GM23248 (cell line): Measurements from ENCODE around the gene ADGRG2. TPM values are rescaled to one million over a fixed set of nuclear protein-coding genes. Genes with fewer than 3 reads are reported as not detected.

Experiments
- DNase-seq: peaks from one replicate; pipeline ENCODE4 v3.0.0-alpha.2; 2015
- H2AFZ ChIP-seq: fragments of 200-600 bp; sonication (generic); 2 replicates; pipeline ENCODE4 v1.6.1; 2016; ENCODE audit warnings: antibody characterized with exemption
- H3F3A ChIP-seq: fragments of 200-600 bp; sonication (generic); 2 replicates; pipeline ENCODE4 v1.6.1; 2016; ENCODE audit warnings: mild to moderate bottlenecking, antibody characterized with exemption, mixed run types; ENCODE audit not compliant: insufficient read depth
- H3K27ac ChIP-seq: fragments of 200-600 bp; sonication (generic); 2 replicates; pipeline ENCODE4 v1.5.1; 2016; ENCODE audit warnings: mild to moderate bottlenecking
- H3K27me3 ChIP-seq: fragments of 200-600 bp; sonication (generic); replicated peaks from 2 replicates; pipeline ENCODE4 v1.6.1; 2016; ENCODE audit warnings: mild to moderate bottlenecking; ENCODE audit not compliant: insufficient read depth
- H3K36me3 ChIP-seq: fragments of 200-600 bp; sonication (generic); 2 replicates; pipeline ENCODE4 v1.6.1; 2016; ENCODE audit warnings: low read depth, mild to moderate bottlenecking
- H3K4me1 ChIP-seq: fragments of 200-600 bp; sonication (generic); 2 replicates; pipeline ENCODE4 v1.6.1; 2016; ENCODE audit warnings: mild to moderate bottlenecking; ENCODE audit not compliant: insufficient read depth
- H3K4me2 ChIP-seq: fragments of 200-600 bp; sonication (generic); one replicate; pipeline ENCODE4 v1.6.1; 2016; ENCODE audit warnings: mild to moderate bottlenecking; ENCODE audit not compliant: unreplicated experiment
- H3K4me3 ChIP-seq: fragments of 200-600 bp; sonication (generic); 2 replicates; pipeline ENCODE4 v1.5.1; 2016; ENCODE audit warnings: mild to moderate bottlenecking
- H3K79me2 ChIP-seq: fragments of 200-600 bp; sonication (generic); 2 replicates; pipeline ENCODE4 v1.6.1; 2016; ENCODE audit warnings: mild to moderate bottlenecking; ENCODE audit not compliant: insufficient read depth
- H3K9ac ChIP-seq: fragments of 200-600 bp; sonication (generic); 2 replicates; pipeline ENCODE4 v1.6.1; 2016; ENCODE audit warnings: mild to moderate bottlenecking
- H3K9me2 ChIP-seq: fragments of 200-600 bp; sonication (generic); 2 replicates; pipeline ENCODE4 v1.6.1; 2016; ENCODE audit warnings: mixed run types, mild to moderate bottlenecking, moderate library complexity; ENCODE audit not compliant: insufficient read depth
- H3K9me3 ChIP-seq: fragments of 200-600 bp; sonication (generic); one replicate; pipeline ENCODE4 v1.6.1; 2017; ENCODE audit warnings: low read depth
- H4K20me1 ChIP-seq: fragments of 200-600 bp; sonication (generic); 2 replicates; pipeline ENCODE4 v1.6.0; 2016; ENCODE audit not compliant: insufficient read depth
- EZH2 ChIP-seq: fragments of 200-600 bp; sonication (generic); IDR thresholded peaks from 2 replicates; pipeline ENCODE4 v1.6.1; 2018; ENCODE audit warnings: antibody characterized with exemption, mild to moderate bottlenecking; ENCODE audit not compliant: insufficient read depth, poor library complexity, severe bottlenecking
- EZH2phosphoT487 ChIP-seq: fragments of 200-600 bp; sonication (generic); IDR thresholded peaks from 2 replicates; pipeline ENCODE4 v1.6.1; 2018; ENCODE audit warnings: antibody characterized with exemption, moderate library complexity, mild to moderate bottlenecking, low read depth; ENCODE audit not compliant: insufficient read depth
- WGBS, 2 experiments: methylation state at CpG; one replicate each; pipeline ENCODE4 v1.1.6; 2015 to 2017; ENCODE audit warnings: low lambda C conversion rate in 2 of 2, low coverage in 1 of 2; ENCODE audit errors: missing lambda C conversion rate in 2 of 2; 5-methylcytosine and 5-hydroxymethylcytosine counted together
- in situ Hi-C: fragments of 300-500 bp; cut with MboI; formaldehyde crosslinking; loops from 2 replicates; pipeline ENCODE4 v1.15.0; 2020
- polyA plus RNA-seq: library from polyadenylated mRNA; unstranded; fragments of >200 nt; fragmentation: Nextera tagmentation; extraction: Ambion mirVana; gene quantifications from 2 replicates; pipeline ENCODE4 v1.2.1, GENCODE V29; 2016
- total RNA-seq: library from RNA; depleted of rRNA; stranded (reverse); fragments of >200 nt; shearing (Covaris generic); gene quantifications from 2 replicates; pipeline ENCODE4 v1.2.3, GENCODE V29; 2014

ADGRG2 gene
- total and polyA plus RNA-seq, 2 experiments from 2014 or later, result 0.10 TPM; not detected in 1

DNA sequence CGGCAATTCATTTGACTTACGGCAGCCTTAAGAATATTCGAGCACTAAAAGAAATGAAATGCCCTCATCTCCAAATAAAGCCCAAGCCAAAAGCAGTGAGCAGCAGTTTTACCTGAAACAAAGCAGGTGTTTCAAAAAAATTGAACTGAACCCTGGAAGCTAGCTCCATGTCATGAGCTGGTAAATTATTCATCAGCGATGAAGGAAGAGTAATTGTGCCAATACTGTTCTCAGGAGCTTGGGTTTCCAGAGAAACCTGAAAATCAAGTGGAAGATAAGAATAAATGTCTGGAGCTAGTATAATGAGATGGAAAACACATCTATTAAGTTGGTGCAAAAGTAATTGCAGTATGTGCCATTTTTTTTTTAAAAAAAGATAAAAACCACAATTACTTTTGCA, 114.4 kb downstream of the ADGRG2 start:
- Histone ChIP-seq H3F3A (no peaks in the 10 kb centered on the region), H3K4me1 (peaks cover 7% of the 10 kb centered on the region; the same call in 1 of the 2 replicates), H3K9me2 (no peaks in the 10 kb centered on the region), H2AFZ (no peak overlapping the region), H3K27me3 (no peaks in the 10 kb centered on the region), H3K9ac (no peak overlapping the region), H3K4me2 (no peak overlapping the region), H3K36me3 (no peaks in the 10 kb centered on the region), H4K20me1 (no peaks in the 10 kb centered on the region), H3K27ac (no peak overlapping the region), H3K79me2 (no peaks in the 10 kb centered on the region), H3K4me3 (no peak overlapping the region), H3K9me3 (no peaks in the 10 kb centered on the region)
- no peak for TF ChIP-seq EZH2
- TF ChIP-seq EZH2phosphoT487, result no peak
- DNase-seq, result no peak
- in situ Hi-C loops, result no loop called here
- 97 to 100% methylated on average over 4 of the region's 4 CpGs for WGBS, 2 experiments

DNA sequence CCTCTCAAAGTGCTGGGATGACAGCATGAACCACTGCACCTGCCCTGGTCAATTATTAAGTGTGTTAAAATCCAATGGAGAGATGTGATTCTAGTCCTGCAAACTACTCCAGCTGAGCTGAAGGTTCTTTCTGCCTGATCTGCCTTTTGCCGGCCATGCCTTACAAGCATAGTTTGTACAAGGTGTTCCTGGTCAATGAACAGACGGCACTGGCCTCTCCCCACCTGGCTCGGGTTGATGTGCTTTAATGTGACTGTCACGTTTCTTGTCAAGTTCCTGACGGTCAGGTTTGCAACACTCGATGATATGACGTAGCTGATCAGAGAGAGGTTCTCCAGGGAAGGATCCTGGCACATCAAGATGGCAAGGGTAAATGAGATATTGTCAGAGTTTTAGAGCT, 115.3 kb downstream of the ADGRG2 start:
- Histone ChIP-seq H2AFZ (no peak overlapping the region), H3K79me2 (no peaks in the 10 kb centered on the region), H3K9ac (no peak overlapping the region), H3K27ac (no peak overlapping the region), H3K27me3 (no peaks in the 10 kb centered on the region), H4K20me1 (no peaks in the 10 kb centered on the region), H3K9me3 (no peaks in the 10 kb centered on the region), H3F3A (no peaks in the 10 kb centered on the region), H3K4me1 (peaks cover 7% of the 10 kb centered on the region; the same call in 1 of the 2 replicates), H3K9me2 (no peaks in the 10 kb centered on the region), H3K4me2 (no peak overlapping the region), H3K4me3 (no peak overlapping the region), H3K36me3 (no peaks in the 10 kb centered on the region)
- no peak for TF ChIP-seq EZH2
- no peak for TF ChIP-seq EZH2phosphoT487
- DNase-seq, result no peak
- 95 to 100% methylated on average over 7 of the region's 7 CpGs for WGBS, 2 experiments
- in situ Hi-C loops, result no loop called here

DNA sequence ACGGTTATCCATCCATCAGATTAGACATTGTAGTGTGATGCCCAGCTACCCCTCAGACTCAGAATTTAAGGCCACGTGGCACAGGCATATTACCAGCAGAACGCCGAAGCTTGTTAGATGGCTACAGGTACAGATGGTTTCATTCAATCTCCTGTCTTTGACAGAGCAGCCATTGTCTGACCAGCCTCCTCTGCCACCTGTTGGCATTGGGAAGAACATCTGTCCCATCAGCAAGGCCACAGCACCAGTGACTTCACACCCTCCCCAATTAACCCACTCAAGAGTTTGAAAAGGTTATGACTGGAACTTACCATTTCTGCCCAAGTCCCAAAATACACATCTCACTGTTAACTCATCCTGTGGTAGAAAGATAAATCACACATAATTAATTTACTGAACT, 116.4 kb downstream of the ADGRG2 start:
- H3K27me3 ChIP-seq, result no peaks in the 10 kb centered on the region
- no peak for TF ChIP-seq EZH2phosphoT487
- no peak for TF ChIP-seq EZH2
- no peak overlapping the region for H3K27ac ChIP-seq
- H3K79me2 ChIP-seq, result no peaks in the 10 kb centered on the region
- H2AFZ ChIP-seq, result no peak overlapping the region
- in situ Hi-C loops, result no loop called here
- H3K36me3 ChIP-seq, result no peaks in the 10 kb centered on the region
- DNase-seq, result no peak
- H3K9me3 ChIP-seq, result no peaks in the 10 kb centered on the region
- H3K4me1 ChIP-seq, result peaks cover 7% of the 10 kb centered on the region; the same call in 1 of the 2 replicates
- WGBS, 2 experiments, result 100% methylated on average over 4 of the region's 4 CpGs
- no peak overlapping the region for H3K9ac ChIP-seq
- no peaks in the 10 kb centered on the region for H4K20me1 ChIP-seq
- no peaks in the 10 kb centered on the region for H3F3A ChIP-seq
- no peaks in the 10 kb centered on the region for H3K9me2 ChIP-seq
- H3K4me3 ChIP-seq, result no peak overlapping the region
- H3K4me2 ChIP-seq, result no peak overlapping the region

DNA sequence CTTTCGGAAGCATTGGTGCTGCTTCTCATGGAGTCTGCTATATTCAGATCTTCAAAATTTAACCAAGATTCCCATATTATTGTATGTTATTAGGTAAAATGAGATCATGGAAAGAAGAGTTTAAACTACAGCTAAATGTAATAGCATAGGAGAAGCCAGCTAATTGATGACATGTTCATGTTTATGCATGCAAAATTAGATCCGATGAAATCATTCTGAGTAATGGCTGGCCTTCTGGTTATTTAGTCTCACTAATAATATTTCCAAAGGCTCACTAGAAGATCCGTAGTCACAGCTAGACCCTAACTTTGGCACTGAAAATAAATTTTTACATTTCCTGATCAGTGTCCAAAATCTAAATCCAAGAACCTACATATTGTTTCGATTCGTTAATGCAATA, 118.5 kb downstream of the ADGRG2 start:
- TF ChIP-seq EZH2phosphoT487 (no peak), EZH2 (no peak)
- H3K27ac ChIP-seq, result peak overlapping the region; percentile 12; the same call in 1 of the 2 replicates
- H3K9me3 ChIP-seq, result no peaks in the 10 kb centered on the region
- H3K36me3 ChIP-seq, result no peaks in the 10 kb centered on the region
- peak; percentile 52 for DNase-seq
- no peaks in the 10 kb centered on the region for H3K9me2 ChIP-seq
- H3K9ac ChIP-seq, result no peak overlapping the region
- no peaks in the 10 kb centered on the region for H3F3A ChIP-seq
- H3K27me3 ChIP-seq, result no peaks in the 10 kb centered on the region
- H3K79me2 ChIP-seq, result no peaks in the 10 kb centered on the region
- H2AFZ ChIP-seq, result no peak overlapping the region
- H3K4me3 ChIP-seq, result no peak overlapping the region
- no peak overlapping the region for H3K4me2 ChIP-seq
- H4K20me1 ChIP-seq, result no peaks in the 10 kb centered on the region
- H3K4me1 ChIP-seq, result peaks cover 7% of the 10 kb centered on the region; the same call in 1 of the 2 replicates
- WGBS, 2 experiments, result 24 to 28% methylated on average over 5 of the region's 5 CpGs
- in situ Hi-C loops, result no loop called here

DNA sequence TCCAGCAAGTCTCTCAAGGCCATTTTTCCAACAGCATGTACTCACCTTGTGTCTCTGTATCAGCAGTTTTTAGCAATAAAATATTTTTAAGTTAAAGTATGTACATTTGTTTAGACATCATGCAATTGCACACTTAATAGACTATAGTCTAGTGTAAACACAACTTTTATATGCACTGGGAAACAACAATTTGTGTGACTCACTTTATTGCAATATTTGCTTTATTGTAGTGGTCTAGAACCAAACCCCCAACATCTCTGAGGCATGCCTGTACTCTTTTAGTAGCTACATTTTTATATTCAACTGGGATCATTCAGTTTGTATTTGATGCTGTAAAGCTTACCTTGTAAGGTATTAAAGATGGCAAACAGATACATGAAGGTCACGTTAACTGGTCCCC, 123.6 kb downstream of the ADGRG2 start:
- Histone ChIP-seq H3K9me2 (no peaks in the 10 kb centered on the region), H3K4me1 (peaks cover 40% of the 10 kb centered on the region), H3K9me3 (no peaks in the 10 kb centered on the region), H3K79me2 (no peaks in the 10 kb centered on the region), H3K4me2 (no peak overlapping the region), H3K27ac (no peak overlapping the region), H2AFZ (no peak overlapping the region), H3F3A (peaks cover 18% of the 10 kb centered on the region), H3K4me3 (no peak overlapping the region), H3K36me3 (no peaks in the 10 kb centered on the region), H4K20me1 (no peaks in the 10 kb centered on the region), H3K27me3 (no peaks in the 10 kb centered on the region), H3K9ac (no peak overlapping the region)
- no peak for DNase-seq
- in situ Hi-C loops, result no loop called here
- TF ChIP-seq EZH2phosphoT487 (no peak), EZH2 (no peak)
- 91 to 100% methylated on average over 1 of the region's 1 CpG for WGBS, 2 experiments
